ACC112 (cell line): ENCODE results near the gene DMXL1.
A peak's percentile ranks its signal among the peaks of the same experiment; 100 is the strongest.

Source experiments
- H2AFZ ChIP-seq: fragments of 200-600 bp; sonication (generic); one replicate; pipeline ENCODE4 v1.6.0; 2017; ENCODE audit warnings: antibody characterized with exemption, low read length; ENCODE audit not compliant: unreplicated experiment
- H3K27ac ChIP-seq: fragments of 200-600 bp; sonication (generic); 2 replicates; pipeline ENCODE4 v1.5.1; 2014; ENCODE audit warnings: low read depth, mild to moderate bottlenecking, antibody characterized with exemption, low read length, moderate library complexity
- H3K27me3 ChIP-seq: fragments of 200-600 bp; sonication (generic); 2 replicates; pipeline ENCODE4 v1.6.1; 2014; ENCODE audit warnings: mild to moderate bottlenecking, antibody characterized with exemption, low read length, moderate library complexity, mixed read lengths; ENCODE audit not compliant: insufficient read depth
- H3K36me3 ChIP-seq: fragments of 200-600 bp; sonication (generic); 2 replicates; pipeline ENCODE4 v1.6.1; 2016; ENCODE audit warnings: mild to moderate bottlenecking, antibody characterized with exemption, low read length, moderate library complexity, mixed read lengths; ENCODE audit not compliant: insufficient read depth
- H3K4me1 ChIP-seq: fragments of 200-600 bp; sonication (generic); one replicate; pipeline ENCODE4 v1.6.1; 2016; ENCODE audit warnings: low read length, mixed read lengths; ENCODE audit not compliant: insufficient read depth, unreplicated experiment, control insufficient read depth
- H3K4me3 ChIP-seq: fragments of 200-600 bp; sonication (generic); 2 replicates; pipeline ENCODE4 v1.5.1; 2014; ENCODE audit warnings: mild to moderate bottlenecking, low read depth, low read length
- H3K79me2 ChIP-seq: fragments of 200-600 bp; sonication (generic); one replicate; pipeline ENCODE4 v1.6.0; 2016; ENCODE audit warnings: low read length; ENCODE audit not compliant: control insufficient read depth, unreplicated experiment, insufficient read depth

DMXL1 gene

DNA sequence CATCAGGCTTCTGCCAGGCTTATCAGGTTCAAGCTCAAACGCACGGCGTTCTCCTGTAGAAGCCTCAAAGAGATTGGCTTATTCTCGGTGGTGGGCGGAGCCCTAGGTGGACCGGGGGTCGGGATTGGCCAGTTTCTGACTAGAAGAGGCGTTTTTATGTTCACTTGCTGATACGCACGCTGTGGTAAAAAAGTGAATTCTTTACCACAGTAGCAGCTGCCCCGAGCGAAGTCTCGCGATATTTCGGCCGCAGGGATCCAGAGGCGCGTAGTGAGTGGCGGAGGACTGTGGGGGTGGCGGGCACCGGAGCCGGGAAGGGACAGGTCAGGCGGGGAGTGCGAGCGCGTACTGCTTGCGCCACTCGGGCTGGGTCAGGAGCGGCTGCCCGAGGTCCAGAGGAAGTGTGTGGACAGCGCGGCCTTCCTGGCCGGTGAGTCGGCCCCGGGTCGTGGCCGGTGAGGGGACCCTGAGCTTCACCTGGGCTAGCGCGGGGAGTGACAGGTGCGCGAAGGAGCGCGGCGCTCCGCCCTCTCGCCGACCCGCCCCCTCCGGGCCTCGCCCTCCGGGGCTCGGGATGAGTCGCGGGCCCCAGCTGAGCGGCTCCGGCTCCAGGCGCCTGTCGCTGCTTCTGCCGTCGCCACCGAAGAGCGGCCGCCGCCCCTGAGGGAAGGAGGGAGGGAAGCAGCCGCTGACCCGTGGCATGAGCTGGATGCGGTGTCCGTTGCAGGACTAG lies at the start of gene DMXL1:
Gene DMXL1, plus strand, starts transcription at position 260 of the 733 bp plus-strand sequence. CDS start 483 bp downstream, outside the sequence.
- peak within 1 kb of the TSS; percentile 90 for H3K27ac ChIP-seq
- peak within 1 kb of the TSS; percentile 95 for H2AFZ ChIP-seq
- peak within 1 kb of the TSS; percentile 93 for H3K4me3 ChIP-seq
- no peaks in the 10 kb centered on the region for H3K36me3 ChIP-seq
- peaks cover 12% of the 10 kb centered on the region for H3K4me1 ChIP-seq
- H3K79me2 ChIP-seq = peaks cover 39% of the 10 kb centered on the region
- no peaks in the 10 kb centered on the region for H3K27me3 ChIP-seq

DNA sequence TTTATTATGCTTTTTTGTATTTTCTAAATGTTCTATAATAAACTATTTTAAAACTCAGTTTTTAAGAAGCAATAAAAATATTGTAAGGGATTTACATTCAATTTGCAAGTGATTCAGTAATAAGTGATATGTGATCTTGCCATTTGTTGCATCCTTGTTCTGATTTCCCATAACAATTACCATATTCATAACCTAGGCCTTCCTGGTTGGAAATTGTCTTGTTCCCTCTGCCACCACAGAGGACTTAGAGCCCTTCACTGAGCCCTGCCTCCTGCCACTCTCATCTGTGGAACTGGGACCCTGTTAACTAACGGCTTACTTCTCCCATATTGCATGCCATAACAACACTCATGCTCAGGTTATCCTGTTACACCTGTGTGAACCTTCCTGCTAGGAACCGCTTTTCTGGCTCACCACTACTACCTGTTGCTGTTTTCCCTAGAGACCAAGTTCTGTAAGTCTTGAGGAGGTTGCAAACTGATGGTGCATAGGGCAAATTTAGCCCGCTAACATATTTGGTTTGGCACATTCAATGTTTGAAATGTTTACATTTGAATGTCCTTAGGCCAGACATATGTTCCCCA lies 49.6 kb upstream of the DMXL1 start:
- H3K4me1 ChIP-seq = peaks cover 14% of the 10 kb centered on the region
- no peaks in the 10 kb centered on the region for H3K36me3 ChIP-seq
- no peaks in the 10 kb centered on the region for H3K27me3 ChIP-seq
- H3K27ac ChIP-seq = no peak overlapping the region
- no peak overlapping the region for H3K4me3 ChIP-seq
- H3K79me2 ChIP-seq = no peaks in the 10 kb centered on the region
- H2AFZ ChIP-seq = no peak overlapping the region

DNA sequence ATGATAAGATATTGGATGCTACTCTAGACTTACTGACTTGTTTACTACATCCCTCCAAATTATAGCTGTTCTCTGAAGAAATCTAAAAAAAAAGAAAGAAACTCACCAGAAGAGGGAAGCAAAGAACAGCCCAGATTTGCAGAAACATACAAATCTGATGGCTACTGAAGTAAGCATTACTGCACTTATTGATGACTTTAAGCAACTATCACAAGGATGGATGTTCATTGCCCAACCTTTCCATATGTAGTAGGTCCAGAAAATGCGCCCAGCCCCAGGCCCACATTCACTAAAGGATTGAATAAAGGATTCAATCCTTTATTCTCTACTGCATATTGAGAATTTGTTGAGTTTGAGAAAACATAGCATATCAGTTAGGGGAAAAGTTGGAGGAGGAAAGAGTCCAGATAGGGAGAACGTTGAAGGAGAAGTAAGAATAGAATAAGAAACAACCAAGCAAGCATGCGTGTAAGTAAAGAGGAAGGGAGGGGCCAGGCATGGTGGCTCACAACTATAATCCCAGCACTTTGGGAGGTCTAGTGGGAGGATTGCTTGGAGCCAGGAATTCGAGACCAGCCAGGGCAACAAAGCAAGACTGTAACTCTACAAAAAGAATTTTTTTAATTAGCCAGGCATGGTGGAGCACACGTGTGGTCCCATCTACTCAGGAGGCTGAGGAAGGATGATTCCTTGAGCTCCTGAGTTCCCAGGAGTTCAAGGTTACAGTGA lies 48.7 kb upstream of the DMXL1 start:
- Histone ChIP-seq H3K4me3 (no peak overlapping the region), H3K27me3 (no peaks in the 10 kb centered on the region), H3K79me2 (no peaks in the 10 kb centered on the region), H3K36me3 (no peaks in the 10 kb centered on the region), H2AFZ (no peak overlapping the region), H3K4me1 (peaks cover 14% of the 10 kb centered on the region), H3K27ac (no peak overlapping the region)

GRCh38 chr5:119022773-119023172 lies 48.1 kb upstream of the DMXL1 start:
- peaks cover 10% of the 10 kb centered on the region for H3K4me1 ChIP-seq
- no peaks in the 10 kb centered on the region for H3K36me3 ChIP-seq

GRCh38 chr5:119028575-119028974 lies 42.3 kb upstream of the DMXL1 start:
- H3K27ac ChIP-seq = no peak overlapping the region
- H3K4me3 ChIP-seq = no peak overlapping the region
- H3K79me2 ChIP-seq = no peaks in the 10 kb centered on the region
- H2AFZ ChIP-seq = no peak overlapping the region
- H3K27me3 ChIP-seq = no peaks in the 10 kb centered on the region
- no peaks in the 10 kb centered on the region for H3K4me1 ChIP-seq
- no peaks in the 10 kb centered on the region for H3K36me3 ChIP-seq

More at GRCh38 chr5:119022773-119023172, 48.1 kb upstream of the DMXL1 start:
- H3K4me3 ChIP-seq = no peak overlapping the region
- H3K27me3 ChIP-seq = no peaks in the 10 kb centered on the region
- H3K79me2 ChIP-seq = no peaks in the 10 kb centered on the region
- H2AFZ ChIP-seq = no peak overlapping the region
- no peak overlapping the region for H3K27ac ChIP-seq

DNA sequence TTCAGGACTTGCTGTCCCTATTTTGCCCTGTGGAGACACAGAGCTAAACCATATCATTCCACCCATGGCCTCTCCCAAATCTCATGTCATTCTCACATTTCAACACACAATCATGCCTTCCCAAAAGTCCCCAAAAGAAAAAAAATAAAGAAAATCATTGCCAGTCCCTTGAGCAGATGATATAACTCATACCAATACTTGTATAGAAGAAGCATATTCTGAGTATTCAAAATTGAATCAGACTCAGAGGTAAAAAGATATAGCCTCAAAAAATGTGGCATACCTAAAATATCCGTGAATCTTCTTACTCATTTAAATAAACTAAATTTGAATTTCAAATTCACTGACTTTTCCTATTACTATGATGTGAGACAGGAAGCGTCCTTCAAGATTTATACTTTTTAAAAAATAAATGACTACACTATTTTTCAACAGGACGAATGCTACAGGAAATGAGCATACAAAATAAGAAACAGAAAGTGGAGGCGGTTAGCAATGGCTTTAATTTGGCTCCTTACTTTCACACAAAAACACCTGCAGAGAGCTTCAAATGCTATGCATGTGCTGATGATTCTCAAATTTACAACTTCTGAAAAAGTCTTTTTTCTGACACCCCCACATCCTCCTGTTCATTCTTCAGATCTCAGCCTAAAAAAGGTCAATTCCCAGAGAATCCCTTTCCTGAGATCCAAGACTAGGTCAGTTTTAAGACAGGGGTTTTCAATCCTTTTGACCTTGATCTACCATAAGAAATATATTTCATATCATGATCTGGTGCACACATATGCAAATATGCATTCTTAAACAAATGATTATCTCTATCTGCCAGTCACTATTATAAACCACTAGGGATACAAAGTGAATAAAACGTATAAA lies 39.6 kb upstream of the DMXL1 start:
- Histone ChIP-seq H3K36me3 (no peaks in the 10 kb centered on the region), H3K79me2 (no peaks in the 10 kb centered on the region), H2AFZ (no peak overlapping the region), H3K4me3 (no peak overlapping the region), H3K27ac (no peak overlapping the region), H3K27me3 (no peaks in the 10 kb centered on the region), H3K4me1 (peaks cover 7% of the 10 kb centered on the region)

DNA sequence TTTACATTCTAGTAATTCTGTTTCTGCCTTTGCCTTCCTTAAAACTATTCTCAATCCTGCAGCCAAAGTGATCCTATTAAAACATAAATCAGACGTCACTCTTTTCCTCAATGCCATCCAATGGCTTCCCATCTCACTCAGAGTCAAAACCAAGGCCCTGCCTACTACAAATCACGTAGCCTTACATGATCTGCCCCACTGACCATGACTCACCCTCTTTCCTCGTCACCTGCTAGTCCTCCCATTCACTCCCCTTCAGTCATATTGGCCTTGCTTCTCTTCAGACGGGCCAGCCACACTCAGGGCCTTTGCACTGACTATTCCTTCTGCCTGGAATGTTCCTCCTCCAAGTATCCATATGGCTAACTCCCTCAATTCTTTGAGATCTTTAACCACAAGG lies 39.0 kb upstream of the DMXL1 start:
- no peaks in the 10 kb centered on the region for H3K79me2 ChIP-seq
- no peak overlapping the region for H3K27ac ChIP-seq
- H3K27me3 ChIP-seq = no peaks in the 10 kb centered on the region
- H3K4me1 ChIP-seq = peaks cover 11% of the 10 kb centered on the region
- H2AFZ ChIP-seq = no peak overlapping the region
- no peak overlapping the region for H3K4me3 ChIP-seq
- no peaks in the 10 kb centered on the region for H3K36me3 ChIP-seq

- H2AFZ ChIP-seq = no peak overlapping the region
These were observed 38.2 kb upstream of the DMXL1 start for GRCh38 chr5:119032656-119033055.

GRCh38 chr5:119033135-119033534 lies 37.8 kb upstream of the DMXL1 start:
- no peaks in the 10 kb centered on the region for H3K79me2 ChIP-seq
- H2AFZ ChIP-seq = no peak overlapping the region
- H3K4me3 ChIP-seq = no peak overlapping the region
- no peak overlapping the region for H3K27ac ChIP-seq
- H3K4me1 ChIP-seq = peaks cover 11% of the 10 kb centered on the region
- no peaks in the 10 kb centered on the region for H3K36me3 ChIP-seq
- no peaks in the 10 kb centered on the region for H3K27me3 ChIP-seq

More at GRCh38 chr5:119032656-119033055, 38.2 kb upstream of the DMXL1 start:
- Histone ChIP-seq H3K36me3 (no peaks in the 10 kb centered on the region), H3K27ac (no peak overlapping the region), H3K79me2 (no peaks in the 10 kb centered on the region), H3K27me3 (no peaks in the 10 kb centered on the region), H3K4me3 (no peak overlapping the region), H3K4me1 (peaks cover 11% of the 10 kb centered on the region)

DNA sequence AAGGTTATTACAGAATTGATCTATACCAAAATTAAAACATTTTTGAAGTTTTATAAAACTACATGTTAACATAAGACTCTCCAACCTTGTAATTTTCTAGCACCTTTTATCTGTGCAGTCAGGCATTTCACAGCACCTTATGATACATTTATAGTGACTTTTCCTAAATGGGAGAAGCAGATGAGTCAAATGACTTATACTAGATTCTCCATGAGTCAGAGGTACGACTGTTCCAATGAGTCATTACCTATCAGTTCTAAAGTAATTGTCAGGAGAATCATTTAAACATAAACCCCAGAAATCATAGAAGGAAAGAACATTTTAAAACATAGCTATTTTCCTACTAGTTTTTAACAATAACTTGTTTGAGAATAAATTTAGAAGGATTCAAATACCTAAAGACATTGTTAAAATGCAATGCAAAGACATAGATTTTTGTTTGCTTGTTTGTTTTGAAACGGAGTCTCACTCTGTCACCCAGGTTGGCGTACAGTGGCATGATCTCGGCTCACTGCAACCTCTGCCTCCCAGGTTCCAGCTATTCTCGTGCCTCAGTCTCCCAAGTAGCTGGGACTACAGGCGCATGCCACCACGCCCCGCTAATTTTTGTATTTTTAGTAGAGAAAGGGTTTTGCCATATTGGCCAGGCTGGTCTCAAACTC lies 34.7 kb upstream of the DMXL1 start:
- Histone ChIP-seq H3K27ac (no peak overlapping the region), H3K79me2 (no peaks in the 10 kb centered on the region), H3K36me3 (no peaks in the 10 kb centered on the region)

More for the DNA sequence above, 34.7 kb upstream of the DMXL1 start:
- Histone ChIP-seq H3K4me1 (peaks cover 11% of the 10 kb centered on the region), H2AFZ (no peak overlapping the region), H3K27me3 (no peaks in the 10 kb centered on the region), H3K4me3 (no peak overlapping the region)
